ENCODE data around the gene SNRPD2. TPM values are rescaled to one million over a fixed set of nuclear protein-coding genes. Genes with fewer than 3 reads are reported as not detected.

The SNRPD2 gene
- total and polyA plus RNA-seq, 2 of the 8 experiments (the other 6 are each of a cell fraction or from before 2014, with no cell fraction given), result 645 to 759 TPM

DNA sequence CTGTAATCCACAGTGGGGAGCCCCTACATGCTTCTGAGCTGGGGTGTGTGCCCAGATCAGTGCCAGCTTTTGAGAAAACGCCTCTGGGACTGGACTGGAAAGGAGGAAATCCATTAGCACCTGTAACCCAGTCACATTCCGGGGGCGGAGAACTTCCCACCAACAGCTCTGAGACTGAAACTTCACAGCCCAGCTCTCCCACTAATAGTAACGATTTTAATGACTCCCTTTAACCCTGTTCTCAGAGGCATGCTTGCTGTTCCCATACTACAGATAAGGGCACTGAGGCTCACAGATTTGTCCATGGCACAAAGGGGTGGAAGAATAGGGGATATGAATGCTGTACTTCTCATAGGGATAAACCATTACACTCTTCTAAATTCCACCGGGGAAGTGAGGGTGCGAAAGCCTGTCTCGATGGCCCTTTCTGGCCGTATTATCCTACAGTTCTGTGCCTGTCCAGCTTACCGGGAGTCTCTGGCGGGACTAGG lies 38.1 kb upstream of the SNRPD2 start:
- no peak overlapping the region for H2AK5ac ChIP-seq (ENCODE audit: low read depth, low read length)
- peak in 1 of 2 experiments; percentile 51 for DNase-seq (ENCODE audit: low read depth in 1 of 2, low spot score in 2 of 2)
- peaks cover 3 to 50% of the 10 kb centered on the region in 2 experiments; a peak in 2 of 4 replicates for H3K79me2 ChIP-seq (ENCODE audit: control insufficient read depth in 1 of 2, insufficient read depth in 2 of 2, low read length in 2 of 2)
- TF ChIP-seq TCF12 (IDR thresholded peaks at IDR 0.05; ENCODE audit: low read depth, low read length), result no peak
- no peak for TF ChIP-seq CBX5 (IDR thresholded peaks at IDR 0.05; ENCODE audit: low read depth, low read length)
- TF ChIP-seq POLR2A (IDR thresholded peaks at IDR 0.05; ENCODE audit: control extremely low read depth in 1 of 2, low read depth in 2 of 2, low read length in 2 of 2), result no peak
- TF ChIP-seq KDM1A (IDR thresholded peaks at IDR 0.05; ENCODE audit: borderline replicate concordance, low read length), result peak; percentile 45; the same call in 1 of the 2 replicates
- TF ChIP-seq EGR1 (IDR thresholded peaks at IDR 0.05; ENCODE audit: borderline replicate concordance, low read depth, low read length), result no peak
- no peak for TF ChIP-seq CEBPB (IDR thresholded peaks at IDR 0.05; ENCODE audit: low read depth, low read length)
- TF ChIP-seq ASH2L (IDR thresholded peaks at IDR 0.05; ENCODE audit: low read length), result no peak
- no peak for TF ChIP-seq ZNF274 (IDR thresholded peaks at IDR 0.05; ENCODE audit: borderline replicate concordance, extremely low read depth, low read length)
- no peak for TF ChIP-seq SP4 (IDR thresholded peaks at IDR 0.05; ENCODE audit: low read length)
- TF ChIP-seq TAF1 (IDR thresholded peaks at IDR 0.05; ENCODE audit: low read depth, low read length), result peak; percentile 22; the same call in 1 of the 2 replicates
- no peak for TF ChIP-seq TAF7 (optimal IDR thresholded peaks at IDR 0.05; ENCODE audit: borderline replicate concordance, low read depth, low read length)
- TF ChIP-seq TEAD4 (IDR thresholded peaks at IDR 0.05; ENCODE audit: low read depth, low read length), result no peak
- no peak for TF ChIP-seq HDAC6 (IDR thresholded peaks at IDR 0.05; ENCODE audit: low read depth, low read length)
- no peak for TF ChIP-seq BCL11A (IDR thresholded peaks at IDR 0.05; ENCODE audit: low read depth in 2 of 2, low read length in 2 of 2)

More for the DNA sequence above, 38.1 kb upstream of the SNRPD2 start:
- H3K18ac ChIP-seq (ENCODE audit: extremely low read depth, low read length), result 0 out of 2 replicates have a peak overlapping the region, but pooled peaks have one; percentile 62
- no peak overlapping the region for H3K56ac ChIP-seq (replicated peaks; ENCODE audit: insufficient read length, low read depth, low read length)
- peak overlapping the region; percentile 63 to 91 (median 74) for H3K9ac ChIP-seq (replicated peaks in 1 of 4; ENCODE audit: extremely low read depth in 1 of 4, low read depth in 3 of 4, low read length in 3 of 4)
- peak overlapping the region; percentile 85 to 99 (median 90) for H3K4me3 ChIP-seq (ENCODE audit: extremely low read depth in 1 of 4, insufficient read depth in 2 of 4, low read depth in 3 of 4, low read length in 4 of 4)
- H2BK5ac ChIP-seq (ENCODE audit: low read depth, low read length), result no peak overlapping the region
- no peak overlapping the region for H2BK12ac ChIP-seq (ENCODE audit: low read depth, low read length)
- H2BK120ac ChIP-seq (replicated peaks; ENCODE audit: low read depth, low read length), result no peak overlapping the region
- CTCF ChIA-PET (ENCODE audit: partially characterized antibody), result interaction anchor here (0.7 to 2.5 kb wide), 7 partner anchors 10 to 88 kb away, joined by 3 to 9 read pairs (median 5); no protein-coding TSS in a partner anchor
- H2AFZ ChIP-seq (ENCODE audit: low read length), result no peak overlapping the region
- no peak overlapping the region for H4K5ac ChIP-seq (ENCODE audit: insufficient read length, low read depth, low read length)
- H3K27me3 ChIP-seq (replicated peaks in 1 of 4; ENCODE audit: control insufficient read depth in 3 of 4, extremely low read depth in 1 of 4, insufficient read depth in 3 of 4, low read length in 3 of 4), result no peaks in the 10 kb centered on the region; a peak in 1 of 7 replicates
- no peak for FAIRE-seq
- 17% methylated on average over 10 of the region's 10 CpGs; no CpG with 5 or more reads in 1 of the 2 experiments for WGBS, 2 experiments (ENCODE audit: extremely low coverage in 1 of 2, insufficient coverage in 1 of 2, insufficient read length in 1 of 2, insufficient replicate concordance in 2 of 2, low coverage in 1 of 2, low lambda C conversion rate in 2 of 2, missing lambda C conversion rate in 1 of 2)
- H4K8ac ChIP-seq (ENCODE audit: extremely low read depth, insufficient read depth, low read length), result no peak overlapping the region
- H4K20me1 ChIP-seq (replicated peaks in 1 of 2; ENCODE audit: control insufficient read depth in 1 of 2, insufficient read depth in 2 of 2, low read length in 2 of 2), result peaks cover 0 to 1% of the 10 kb centered on the region in 2 experiments
- peak overlapping the region; percentile 44; the same call in 1 of the 2 replicates for H3K27ac ChIP-seq (ENCODE audit: low read depth, low read length)
- no peak overlapping the region for H3K23ac ChIP-seq (ENCODE audit: insufficient read length)
- H2BK15ac ChIP-seq (ENCODE audit: low read length), result no peak overlapping the region
- no peak overlapping the region for H2BK20ac ChIP-seq (ENCODE audit: low read length)
- H3K79me1 ChIP-seq (ENCODE audit: low read depth, low read length), result peaks cover 9% of the 10 kb centered on the region
- H3K4ac ChIP-seq (replicated peaks; ENCODE audit: insufficient read length, low read depth, low read length), result no peak overlapping the region
- no peak overlapping the region for H3K14ac ChIP-seq (ENCODE audit: insufficient read length)
- peaks cover 0 to 4% (median 3%) of the 10 kb centered on the region in 4 experiments; a peak in 5 of 7 replicates for H3K4me1 ChIP-seq (replicated peaks in 1 of 4; ENCODE audit: control insufficient read depth in 3 of 4, insufficient read depth in 4 of 4, low read length in 3 of 4)
- peak overlapping the region; percentile 78 to 95 for H3K4me2 ChIP-seq (ENCODE audit: insufficient read depth in 1 of 2, low read depth in 2 of 2, low read length in 2 of 2)
- H3K9me3 ChIP-seq (ENCODE audit: insufficient read depth in 2 of 2, low read depth in 1 of 2, low read length in 1 of 2), result no peaks in the 10 kb centered on the region
- H3K36me3 ChIP-seq (ENCODE audit: control insufficient read depth in 2 of 4, insufficient read depth in 4 of 4, low read length in 3 of 4), result no peaks in the 10 kb centered on the region
- POLR2A ChIA-PET (ENCODE audit: partially characterized antibody), result interaction anchor here (0.7 to 9.1 kb wide), 9 partner anchors 8 to 140 kb away, joined by 3 to 113 read pairs (median 4); partner anchors contain the start of genes QPCTL, SIX5 and SNRPD2
- no peak overlapping the region for H4K91ac ChIP-seq (replicated peaks; ENCODE audit: insufficient read length, low read length)
- H3K23me2 ChIP-seq (ENCODE audit: low read depth, low read length), result peaks cover 4% of the 10 kb centered on the region; the same call in 1 of the 2 replicates

Measured in H1 (cell line).